GM10248 (cell line): ENCODE measurements around the gene HECW1.

Source experiments
- CTCF ChIA-PET: fragments of 300-600 bp; sonication (Branson Sonifier 250); formaldehyde crosslinking; extraction: SDS; loops from one replicate; lab custom pipeline; 2021; ENCODE audit warnings: antibody characterized with exemption; lab: Yijun Ruan, JAX
- POLR2A ChIA-PET: fragments of 350-650 bp; sonication (Branson Sonifier 250); formaldehyde crosslinking; extraction: SDS; loops from one replicate; lab custom pipeline; 2020; ENCODE audit warnings: antibody characterized with exemption; lab: Yijun Ruan, JAX
- DNase-seq: peaks from one replicate; pipeline ENCODE4 v3.0.0; 2012; ENCODE audit errors: extremely low spot score
- CTCF ChIP-seq: IDR thresholded peaks from 2 replicates; pipeline ENCODE4 v1.5.1; 2012; ENCODE audit warnings: mild to moderate bottlenecking, low read depth; ENCODE audit errors: extremely low read depth, missing control alignments, control extremely low read depth

HECW1 gene

GRCh38 chr7:43138710-43139109 is 26.3 kb downstream of the HECW1 start:
- ChIA-PET POLR2A (no interaction called here), CTCF (interaction anchor here (0.8 kb wide), 1 partner anchor 20 kb away, joined by 3 read pairs; no protein-coding TSS in a partner anchor)
- DNase-seq: no peak
- no peak for TF ChIP-seq CTCF

GRCh38 chr7:43139137-43139536 is 26.7 kb downstream of the HECW1 start:
- POLR2A ChIA-PET: no interaction called here
- CTCF ChIA-PET: no interaction called here

DNA sequence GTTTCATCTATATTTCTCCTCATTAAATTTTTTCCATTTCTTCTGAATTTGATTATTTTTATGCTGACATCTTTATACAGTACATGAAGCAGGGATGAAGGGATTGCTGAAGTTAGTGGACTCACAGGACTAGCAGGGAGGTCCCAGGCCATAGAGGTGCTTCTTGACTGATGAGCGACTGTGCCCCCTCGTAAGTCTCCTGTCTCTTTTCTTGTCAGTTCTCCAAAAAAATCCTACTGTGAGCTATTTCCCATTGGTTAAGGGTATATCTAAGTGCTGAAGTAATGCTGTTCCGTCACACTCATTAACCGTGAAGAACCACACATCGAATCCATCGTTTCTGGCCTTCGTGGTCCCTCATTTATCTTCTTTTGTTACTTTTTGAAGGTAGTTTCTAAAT is 27.7 kb downstream of the HECW1 start:
- CTCF ChIA-PET: no interaction called here
- DNase-seq: no peak
- POLR2A ChIA-PET: no interaction called here
- TF ChIP-seq CTCF: no peak

More at GRCh38 chr7:43139137-43139536, 26.7 kb downstream of the HECW1 start:
- no peak for TF ChIP-seq CTCF
- DNase-seq: no peak

- TF ChIP-seq CTCF: no peak
- no peak for DNase-seq
- POLR2A ChIA-PET: no interaction called here
- CTCF ChIA-PET: no interaction called here
Observed at GRCh38 chr7:43141091-43141490, 28.6 kb downstream of the HECW1 start.

DNA sequence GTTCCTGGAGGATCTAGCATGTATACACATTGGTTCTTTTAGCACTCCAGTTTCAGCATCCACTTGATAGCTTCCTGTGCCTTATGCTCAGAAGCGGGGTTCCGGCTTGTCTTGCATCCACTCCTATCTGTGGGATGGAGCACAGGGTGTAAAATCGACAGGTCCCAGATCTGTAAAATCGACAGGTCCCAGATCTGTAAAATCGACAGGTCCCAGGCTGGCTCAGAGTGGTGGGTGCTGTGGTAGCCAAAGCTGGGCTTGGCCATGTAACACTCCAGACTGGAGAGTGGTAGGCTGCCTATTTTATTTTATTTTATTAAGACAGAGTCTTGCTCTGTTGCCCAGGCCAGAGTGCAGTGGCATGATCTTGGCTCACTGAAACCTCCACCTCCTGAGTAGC is 30.3 kb downstream of the HECW1 start:
- ChIA-PET POLR2A (no interaction called here), CTCF (interaction anchor here (1.2 kb wide), 1 partner anchor 119 kb away, joined by 4 read pairs; no protein-coding TSS in a partner anchor)
- TF ChIP-seq CTCF: no peak
- no peak for DNase-seq

DNA sequence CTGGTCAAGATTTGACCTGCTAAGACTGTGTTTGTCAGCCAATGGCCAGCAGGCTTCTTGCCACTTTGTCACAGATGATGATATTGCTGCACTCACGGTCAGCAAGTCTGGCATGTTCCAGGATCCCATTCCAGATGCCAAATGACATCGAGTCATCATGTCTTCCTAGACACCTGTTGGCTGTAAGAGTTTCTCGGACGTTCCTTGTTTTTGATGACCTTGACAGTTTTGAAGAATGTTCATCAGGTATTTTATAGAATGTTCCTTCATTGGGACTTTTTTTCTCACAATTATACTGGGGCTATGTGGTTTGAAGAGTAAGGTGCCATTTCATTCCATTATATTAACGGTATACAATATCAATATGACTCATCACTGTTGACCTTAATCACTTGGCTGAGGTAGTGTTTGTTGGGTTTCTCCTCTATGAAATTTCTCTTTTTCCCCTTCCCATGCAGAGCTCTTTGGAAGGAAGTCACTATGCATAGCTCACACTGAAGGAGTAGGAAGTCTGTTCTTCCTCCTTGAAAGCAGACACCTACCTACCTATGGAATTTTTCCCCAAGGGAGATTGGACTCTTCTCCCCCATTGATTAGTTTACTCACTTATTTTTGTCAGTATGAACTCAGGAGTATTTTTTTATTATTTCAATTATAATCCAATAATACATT is 31.6 kb downstream of the HECW1 start:
- no peak for DNase-seq
- CTCF ChIA-PET: no interaction called here
- POLR2A ChIA-PET: no interaction called here
- no peak for TF ChIP-seq CTCF
